Mesenchymal stem cell (in vitro differentiated cells and primary cell): ENCODE measurements around the gene STRADB.
A peak's percentile ranks its signal among the peaks of the same experiment; 100 is the strongest.

Source experiments
- DNase-seq: peaks from one replicate; pipeline ENCODE4 v3.0.0-alpha.2; 2013
- H2AFZ ChIP-seq: one replicate; pipeline ENCODE4 v1.6.1; 2013; ENCODE audit warnings: low read depth, mild to moderate bottlenecking, control low read depth, inconsistent platforms, low read length, moderate library complexity
- H2AK5ac ChIP-seq: 2 replicates; pipeline ENCODE4 v1.6.1; 2013; ENCODE audit warnings: low read length, moderate library complexity, mild to moderate bottlenecking, inconsistent platforms; ENCODE audit not compliant: severe bottlenecking
- H2BK120ac ChIP-seq: one replicate; pipeline ENCODE4 v1.6.1; 2013; ENCODE audit warnings: low read depth, mild to moderate bottlenecking, inconsistent platforms, low read length, moderate library complexity
- H2BK12ac ChIP-seq, 2 experiments: one replicate each; pipeline ENCODE4 v1.6.1; 2013; ENCODE audit warnings: inconsistent platforms in 2 of 2, low read length in 2 of 2, mild to moderate bottlenecking in 2 of 2, moderate library complexity in 2 of 2, control low read depth in 1 of 2
- H2BK15ac ChIP-seq: one replicate; pipeline ENCODE4 v1.6.1; 2013; ENCODE audit warnings: mild to moderate bottlenecking, low read depth, inconsistent platforms; ENCODE audit not compliant: poor library complexity, severe bottlenecking
- H2BK5ac ChIP-seq: 2 replicates; pipeline ENCODE4 v1.6.1; 2013; ENCODE audit warnings: low read depth, mild to moderate bottlenecking, low read length, control low read depth, inconsistent platforms; ENCODE audit not compliant: poor library complexity, severe bottlenecking
- H3K14ac ChIP-seq, 2 experiments: one replicate each; pipeline ENCODE4 v1.6.1; 2013; ENCODE audit warnings: inconsistent platforms in 2 of 2, low read length in 2 of 2, control low read depth in 1 of 2, mild to moderate bottlenecking in 1 of 2, moderate library complexity in 1 of 2
- H3K18ac ChIP-seq, 2 experiments: one replicate each; pipeline ENCODE4 v1.6.1; 2013; ENCODE audit warnings: inconsistent platforms in 2 of 2, low read length in 2 of 2, control low read depth in 1 of 2, low read depth in 1 of 2, mild to moderate bottlenecking in 1 of 2
- H3K23ac ChIP-seq, 2 experiments: one replicate each; pipeline ENCODE4 v1.6.1; 2013; ENCODE audit warnings: inconsistent platforms in 2 of 2, low read length in 2 of 2, mild to moderate bottlenecking in 2 of 2, moderate library complexity in 2 of 2, control low read depth in 1 of 2
- H3K27ac ChIP-seq: 2 replicates; pipeline ENCODE4 v1.5.1; 2013; ENCODE audit warnings: mild to moderate bottlenecking, moderate library complexity, low read length, control low read depth, inconsistent platforms; ENCODE audit not compliant: poor library complexity, severe bottlenecking
- H3K27me3 ChIP-seq, 2 experiments: 2 replicates each; pipeline versions ENCODE4 v1.6.1 to v1.7.0; 2013; ENCODE audit warnings: low read length in 2 of 2, mild to moderate bottlenecking in 2 of 2, moderate library complexity in 2 of 2, control low read depth in 1 of 2, inconsistent platforms in 1 of 2; ENCODE audit not compliant: control insufficient read depth in 1 of 2, insufficient read depth in 1 of 2
- H3K36me3 ChIP-seq, 2 experiments: 2 replicates each; pipeline versions ENCODE4 v1.6.1 to v1.7.0; 2013; ENCODE audit warnings: low read length in 2 of 2, control low read depth in 1 of 2, inconsistent platforms in 1 of 2, low read depth in 1 of 2, mild to moderate bottlenecking in 1 of 2; ENCODE audit not compliant: insufficient read depth in 2 of 2, control insufficient read depth in 1 of 2
- H3K4ac ChIP-seq, 2 experiments: one replicate each; pipeline ENCODE4 v1.6.1; 2013; ENCODE audit warnings: inconsistent platforms in 2 of 2, low read length in 2 of 2, mild to moderate bottlenecking in 2 of 2, moderate library complexity in 2 of 2, control low read depth in 1 of 2, low read depth in 1 of 2
- H3K4me1 ChIP-seq: 2 replicates; pipeline ENCODE4 v1.6.1; 2013; ENCODE audit warnings: low read depth, low read length, control low read depth; ENCODE audit not compliant: control insufficient read depth, insufficient read depth
- H3K4me2 ChIP-seq: 2 replicates; pipeline ENCODE4 v1.6.1; 2013; ENCODE audit warnings: low read length, mild to moderate bottlenecking, inconsistent platforms; ENCODE audit not compliant: poor library complexity, severe bottlenecking
- H3K4me3 ChIP-seq, 2 experiments: 2 replicates each; pipeline versions ENCODE4 v1.5.1 to v1.7.0; 2013; ENCODE audit warnings: low read length in 2 of 2, mild to moderate bottlenecking in 2 of 2, control low read depth in 1 of 2, low read depth in 1 of 2; ENCODE audit not compliant: insufficient read depth in 1 of 2
- H3K79me1 ChIP-seq: replicated peaks from 2 replicates; pipeline ENCODE4 v1.6.1; 2013; ENCODE audit warnings: mild to moderate bottlenecking, control low read depth, low read length, inconsistent platforms; ENCODE audit not compliant: poor library complexity, severe bottlenecking
- H3K9ac ChIP-seq: 2 replicates; pipeline ENCODE4 v1.7.0; 2013; ENCODE audit warnings: mild to moderate bottlenecking, low read length, moderate library complexity
- H3K9me3 ChIP-seq: 2 replicates; pipeline ENCODE4 v1.7.0; 2013; ENCODE audit warnings: mild to moderate bottlenecking, low read length; ENCODE audit not compliant: control insufficient read depth
- H4K8ac ChIP-seq: one replicate; pipeline ENCODE4 v1.6.1; 2013; ENCODE audit warnings: inconsistent platforms, mild to moderate bottlenecking, low read length, moderate library complexity
- H4K91ac ChIP-seq: one replicate; pipeline ENCODE4 v1.6.1; 2013; ENCODE audit warnings: mild to moderate bottlenecking, low read length, inconsistent platforms
- WGBS: methylation state at CpG from one replicate; pipeline ENCODE4 v1.1.7; 2013; ENCODE audit warnings: mixed read lengths; 5-methylcytosine and 5-hydroxymethylcytosine counted together

The STRADB gene

DNA sequence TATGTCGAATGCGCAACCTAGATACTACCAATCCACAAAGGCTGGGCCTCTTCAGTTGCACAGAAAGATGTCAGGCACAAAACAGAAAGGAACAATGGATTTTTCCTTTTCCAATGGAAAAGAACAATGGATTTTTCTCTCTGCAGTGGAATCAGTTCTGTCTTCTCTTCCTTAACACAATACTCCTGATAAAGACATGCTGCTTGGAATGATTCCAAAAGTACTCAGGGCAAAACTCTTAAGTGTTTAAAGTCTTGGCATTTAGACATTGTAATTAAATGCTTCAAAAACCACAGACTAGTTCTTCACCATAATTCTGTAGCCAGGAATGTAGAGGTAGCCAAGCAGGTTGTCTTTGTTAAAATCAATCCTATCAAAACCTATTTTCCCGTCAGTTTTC lies 47.7 kb upstream of the STRADB start:
- Histone ChIP-seq H3K79me1 (peaks cover 5% of the 10 kb centered on the region), H3K9me3 (no peaks in the 10 kb centered on the region)

DNA sequence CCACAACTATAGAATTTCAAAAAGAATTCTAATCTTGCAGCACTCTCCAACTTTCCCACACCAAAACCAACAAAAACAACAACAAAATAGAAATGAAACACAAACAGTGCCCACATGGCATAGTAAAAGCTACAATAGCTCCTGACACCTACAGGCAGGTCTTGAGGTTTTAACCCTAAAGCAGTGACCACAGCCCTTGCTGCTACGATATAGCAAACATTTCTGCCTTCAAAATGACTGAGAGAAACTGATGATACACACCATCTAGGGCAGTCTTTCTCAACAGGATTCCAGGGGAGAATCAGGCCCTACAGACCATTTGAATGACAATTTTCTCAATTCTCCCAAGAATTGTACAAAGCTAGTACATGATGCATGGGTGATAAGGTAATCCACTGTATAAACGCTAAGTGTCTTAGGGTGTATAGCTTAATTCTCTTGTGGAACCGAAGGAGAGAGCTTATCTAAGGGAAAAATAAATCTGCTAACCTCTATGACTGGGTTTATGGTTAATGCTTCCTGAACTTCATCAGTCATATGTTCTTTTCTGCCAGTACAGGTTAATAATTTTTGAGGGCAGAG lies 46.8 kb upstream of the STRADB start:
- Histone ChIP-seq H3K27me3 (no peaks in the 10 kb centered on the region), H3K4ac (no peak overlapping the region), H3K36me3 (peaks cover 0 to 25% of the 10 kb centered on the region in 2 experiments), H3K14ac (no peak overlapping the region), H3K27ac (no peak overlapping the region), H4K8ac (no peak overlapping the region), H3K4me1 (peaks cover 3% of the 10 kb centered on the region), H2BK5ac (no peak overlapping the region), H3K18ac (no peak overlapping the region), H2AFZ (no peak overlapping the region), H2BK12ac (no peak overlapping the region), H2AK5ac (peak overlapping the region; percentile 8), H4K91ac (no peak overlapping the region), H2BK15ac (no peak overlapping the region), H3K4me3 (no peak overlapping the region), H3K9ac (no peak overlapping the region), H3K23ac (no peak overlapping the region), H3K79me1 (peaks cover 5% of the 10 kb centered on the region), H2BK120ac (no peak overlapping the region), H3K4me2 (no peak overlapping the region), H3K9me3 (no peaks in the 10 kb centered on the region)
- WGBS: 97% methylated on average over 3 of the region's 3 CpGs
- no peak for DNase-seq

More for the DNA sequence above, 47.7 kb upstream of the STRADB start:
- no peak overlapping the region for H4K91ac ChIP-seq
- no peaks in the 10 kb centered on the region for H3K27me3 ChIP-seq
- H3K9ac ChIP-seq: peak overlapping the region; percentile 19
- no peak overlapping the region for H2BK120ac ChIP-seq
- no peak overlapping the region for H2BK12ac ChIP-seq
- peaks cover 0 to 34% of the 10 kb centered on the region in 2 experiments for H3K36me3 ChIP-seq
- whole genome bisulfite sequencing: 96% methylated on average over 2 of the region's 3 CpGs
- no peak overlapping the region for H4K8ac ChIP-seq
- no peak overlapping the region for H2AFZ ChIP-seq
- H3K27ac ChIP-seq: peak overlapping the region; percentile 56
- no peak overlapping the region for H3K4me2 ChIP-seq
- H2BK5ac ChIP-seq: no peak overlapping the region
- no peak overlapping the region for H3K14ac ChIP-seq
- no peak overlapping the region for H3K18ac ChIP-seq
- no peak overlapping the region for H3K4me3 ChIP-seq
- H2BK15ac ChIP-seq: no peak overlapping the region
- H2AK5ac ChIP-seq: no peak overlapping the region
- no peak overlapping the region for H3K4ac ChIP-seq
- no peak overlapping the region for H3K23ac ChIP-seq
- peaks cover 3% of the 10 kb centered on the region for H3K4me1 ChIP-seq
- DNase-seq: peak; percentile 50

DNA sequence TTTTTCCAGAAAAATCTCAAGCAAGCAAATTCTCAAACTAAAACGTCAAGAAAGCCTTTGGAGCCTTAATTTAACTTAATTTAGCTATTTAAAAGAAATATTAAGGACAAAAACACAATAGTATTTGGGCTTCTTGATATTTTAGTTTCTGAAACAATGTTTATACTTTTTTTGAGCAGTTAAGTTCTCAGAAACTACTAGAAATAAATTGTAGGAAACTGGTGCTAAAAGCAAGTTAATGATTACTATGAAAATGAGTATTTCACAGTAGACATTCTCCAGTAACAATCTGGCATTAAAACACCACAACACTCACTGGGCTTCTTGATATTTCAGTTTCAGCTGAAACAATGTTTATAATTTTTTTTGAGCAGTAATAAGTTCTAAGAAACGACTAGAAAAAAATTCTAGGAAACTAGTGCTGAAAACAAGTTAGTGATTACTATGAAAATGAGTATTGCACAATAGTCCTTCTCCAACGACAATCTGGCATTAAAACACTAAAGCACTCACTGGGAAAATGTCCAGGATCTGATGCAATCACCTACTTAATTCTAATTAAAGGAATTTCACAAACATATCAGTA lies 45.4 kb upstream of the STRADB start:
- Histone ChIP-seq H3K9me3 (no peaks in the 10 kb centered on the region), H3K79me1 (peaks cover 14% of the 10 kb centered on the region), H3K9ac (peak overlapping the region; percentile 82), H2AK5ac (no peak overlapping the region), H4K91ac (no peak overlapping the region), H2AFZ (no peak overlapping the region), H3K4me2 (no peak overlapping the region), H4K8ac (no peak overlapping the region), H3K23ac (no peak overlapping the region), H3K27me3 (no peaks in the 10 kb centered on the region), H2BK5ac (no peak overlapping the region), H3K14ac (no peak overlapping the region), H3K4ac (no peak overlapping the region), H3K18ac (no peak overlapping the region), H3K36me3 (peaks cover 0 to 14% of the 10 kb centered on the region in 2 experiments), H2BK12ac (no peak overlapping the region), H3K4me3 (peak overlapping the region in 1 of 2 experiments; percentile 58), H2BK120ac (no peak overlapping the region), H3K4me1 (peaks cover 3% of the 10 kb centered on the region), H2BK15ac (no peak overlapping the region), H3K27ac (peak overlapping the region; percentile 67)
- DNase-seq: peak; percentile 80
- WGBS: 0% methylated on average over 1 of the region's 3 CpGs

DNA sequence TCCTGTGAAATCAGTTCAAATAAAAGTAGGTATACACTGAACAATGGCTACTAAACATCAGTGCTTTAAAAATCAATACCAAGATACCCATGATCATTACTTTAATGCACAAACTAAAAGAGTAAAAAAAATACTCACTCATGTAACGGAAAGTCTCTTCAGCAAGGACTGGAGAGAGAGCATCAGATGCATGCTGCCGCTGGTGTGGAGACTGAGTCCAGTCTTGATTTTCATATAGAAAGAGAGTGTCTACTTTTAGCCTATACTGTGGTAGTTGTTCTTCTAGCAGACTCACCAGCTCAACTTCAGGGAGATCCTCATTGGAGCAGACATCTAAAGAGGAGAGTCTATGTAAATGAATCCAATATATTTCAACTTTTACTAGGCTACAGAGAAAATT lies 44.3 kb upstream of the STRADB start:
- Histone ChIP-seq H2BK120ac (no peak overlapping the region), H2BK15ac (no peak overlapping the region), H2AFZ (no peak overlapping the region), H3K27ac (no peak overlapping the region), H2AK5ac (no peak overlapping the region), H3K18ac (no peak overlapping the region), H2BK12ac (no peak overlapping the region), H3K4ac (no peak overlapping the region), H3K27me3 (no peaks in the 10 kb centered on the region), H3K9me3 (no peaks in the 10 kb centered on the region), H3K4me1 (peaks cover 3% of the 10 kb centered on the region), H3K36me3 (peaks cover 0 to 14% of the 10 kb centered on the region in 2 experiments), H2BK5ac (no peak overlapping the region), H3K23ac (no peak overlapping the region), H3K14ac (no peak overlapping the region), H3K79me1 (peaks cover 17% of the 10 kb centered on the region), H4K91ac (no peak overlapping the region), H4K8ac (no peak overlapping the region), H3K4me3 (peak overlapping the region in 1 of 2 experiments; percentile 58), H3K4me2 (no peak overlapping the region), H3K9ac (peak overlapping the region; percentile 82)
- 100% methylated on average over 2 of the region's 2 CpGs for WGBS
- no peak for DNase-seq
